WTC11 (cell line): ENCODE measurements around the gene KLC1. TPM values are rescaled to one million over a fixed set of nuclear protein-coding genes. Genes with fewer than 3 reads are reported as not detected.

Experiments
- ATAC-seq: fragments of 200-7000 bp; cut with Tn5 transposase; 2 replicates; pipeline ENCODE4 v1.10.0; 2021; ENCODE audit warnings: mild to moderate bottlenecking, moderate library complexity
- CTCF ChIA-PET: fragments of 300-600 bp; sonication (Branson Sonifier 250); formaldehyde crosslinking; loops from one replicate; lab custom pipeline; 2021; ENCODE audit warnings: antibody characterized with exemption; lab: Charles Lee
- POLR2A ChIA-PET: fragments of 350-600 bp; sonication (Branson Sonifier 250); formaldehyde crosslinking; loops from one replicate; lab custom pipeline; 2021; ENCODE audit warnings: antibody characterized with exemption; lab: Charles Lee
- DNase-seq: peaks from one replicate; pipeline ENCODE4 v3.0.0; 2021; ENCODE audit warnings: low spot score
- H3K27ac Mint-ChIP-seq: 2 replicates; pipeline ENCODE4 v1.8.0; 2021; ENCODE audit warnings: mixed read lengths
- H3K27me3 Mint-ChIP-seq: 2 replicates; pipeline ENCODE4 v1.8.0; 2021; ENCODE audit warnings: low read depth, mild to moderate bottlenecking, moderate library complexity, mixed read lengths
- H3K36me3 Mint-ChIP-seq: 2 replicates; pipeline ENCODE4 v1.8.0; 2021; ENCODE audit warnings: mixed read lengths
- H3K4me1 Mint-ChIP-seq: 2 replicates; pipeline ENCODE4 v1.8.0; 2022; ENCODE audit warnings: mixed read lengths
- H3K4me3 Mint-ChIP-seq: 2 replicates; pipeline ENCODE4 v1.8.0; 2021; ENCODE audit warnings: mild to moderate bottlenecking, moderate library complexity, mixed read lengths
- H3K9me3 Mint-ChIP-seq: 2 replicates; pipeline ENCODE4 v1.8.0; 2021; ENCODE audit warnings: mixed read lengths
- AFF4 ChIP-seq: sonication (generic); formaldehyde crosslinking; IDR thresholded peaks from 2 replicates; pipeline ENCODE4 v1.8.1; 2023; ENCODE audit warnings: mild to moderate bottlenecking, missing genetic modification reagents, borderline replicate concordance
- CREM ChIP-seq: sonication (generic); formaldehyde crosslinking; IDR thresholded peaks from 2 replicates; pipeline ENCODE4 v1.8.1; 2022; ENCODE audit warnings: mild to moderate bottlenecking, missing genetic modification reagents, moderate library complexity
- ELF4 ChIP-seq: sonication (generic); formaldehyde crosslinking; IDR thresholded peaks from 2 replicates; pipeline ENCODE4 v1.8.1; 2022; ENCODE audit warnings: low read depth, mild to moderate bottlenecking, moderate library complexity, missing genetic modification reagents
- FOXK1 ChIP-seq: sonication (generic); formaldehyde crosslinking; IDR thresholded peaks from 2 replicates; pipeline ENCODE4 v1.8.0; 2022; ENCODE audit warnings: mild to moderate bottlenecking, moderate library complexity, missing genetic modification reagents
- GABPB1 ChIP-seq: sonication (generic); formaldehyde crosslinking; IDR thresholded peaks from 2 replicates; pipeline ENCODE4 v1.8.1; 2023; ENCODE audit warnings: mild to moderate bottlenecking, missing genetic modification reagents
- JAZF1 ChIP-seq: fragments of 250-450 bp; sonication (Bioruptor Pico); IDR thresholded peaks from 2 replicates; pipeline ENCODE4 v1.9.0; 2021; ENCODE audit warnings: moderate library complexity, mild to moderate bottlenecking, inconsistent platforms
- NFYB ChIP-seq: sonication (generic); formaldehyde crosslinking; conservative IDR thresholded peaks from 2 replicates; pipeline ENCODE4 v1.8.0; 2022; ENCODE audit warnings: low read depth, missing genetic modification reagents
- NR1H2 ChIP-seq: sonication (generic); formaldehyde crosslinking; IDR thresholded peaks from 2 replicates; pipeline ENCODE4 v1.9.0; 2021; ENCODE audit warnings: mild to moderate bottlenecking, moderate library complexity, missing genetic modification reagents
- TCF7 ChIP-seq: sonication (generic); formaldehyde crosslinking; IDR thresholded peaks from 2 replicates; pipeline ENCODE4 v1.8.0; 2022; ENCODE audit warnings: mild to moderate bottlenecking, low read depth, missing genetic modification reagents, moderate library complexity
- ZNF138 ChIP-seq: sonication (generic); formaldehyde crosslinking; conservative IDR thresholded peaks from 2 replicates; pipeline ENCODE4 v1.8.1; 2022; ENCODE audit warnings: mild to moderate bottlenecking, moderate library complexity, missing genetic modification reagents
- ZNF219 ChIP-seq: sonication (generic); formaldehyde crosslinking; IDR thresholded peaks from 2 replicates; pipeline ENCODE4 v1.8.0; 2023; ENCODE audit warnings: missing genetic modification reagents, mild to moderate bottlenecking, borderline replicate concordance
- total RNA-seq: library from RNA; stranded (reverse); gene quantifications from 3 replicates; pipeline ENCODE4 v1.2.3, GENCODE V29; 2021
- TF ChIP-seq, protein P1 (sequence below): sonication (generic); formaldehyde crosslinking; IDR thresholded peaks from 2 replicates; pipeline ENCODE4 v1.8.1; 2023; ENCODE audit warnings: mild to moderate bottlenecking, missing genetic modification reagents
- TF ChIP-seq, protein P2 (sequence below): sonication (generic); formaldehyde crosslinking; IDR thresholded peaks from 2 replicates; pipeline ENCODE4 v1.8.0; 2022; ENCODE audit warnings: mild to moderate bottlenecking, missing genetic modification reagents
- TF ChIP-seq, protein P3 (sequence below): sonication (generic); formaldehyde crosslinking; IDR thresholded peaks from 2 replicates; pipeline ENCODE4 v1.8.0; 2022; ENCODE audit warnings: missing genetic modification reagents
- TF ChIP-seq, protein P4 (sequence below): fragments of 250-450 bp; sonication (Bioruptor Pico); IDR thresholded peaks from 2 replicates; pipeline ENCODE4 v1.9.0; 2021; ENCODE audit warnings: mild to moderate bottlenecking

KLC1 gene
- total RNA-seq, 1 experiment from 2014 or later: 171 TPM

- no peak for ATAC-seq
- POLR2A ChIA-PET: interaction anchor here (0.8 kb wide), 1 partner anchor 29 kb away, joined by 3 read pairs; the partner anchor contains the start of genes XRCC3 and ZFYVE21
- DNase-seq: no peak
Observed at GRCh38 chr14:103744621-103745395, 115.8 kb downstream of the KLC1 start.

DNA sequence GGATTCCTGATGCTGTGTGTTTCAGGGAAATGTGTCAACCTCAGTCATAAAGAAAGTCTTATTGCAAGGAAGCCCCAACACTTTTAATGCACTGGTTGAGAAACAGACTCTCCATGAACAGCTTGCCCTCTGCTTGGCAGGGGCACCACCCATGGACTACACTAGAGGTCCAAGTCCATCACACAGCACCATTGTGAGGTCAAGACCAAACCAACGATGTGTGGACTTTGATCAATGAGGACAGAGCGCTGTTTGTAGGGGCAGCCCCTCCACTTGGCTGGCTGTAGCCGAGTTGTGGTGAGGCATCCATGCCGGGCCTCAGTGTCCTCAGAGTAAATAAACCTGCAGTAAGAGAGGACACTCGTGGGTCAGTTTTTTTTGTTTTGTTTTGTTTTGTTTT lies 116.4 kb downstream of the KLC1 start:
- Mint-ChIP-seq H3K27me3 (no peaks in the 10 kb centered on the region), H3K36me3 (0 out of 2 replicates have a peak, but pooled peaks cover 3% of the 10 kb centered on the region), H3K9me3 (no peaks in the 10 kb centered on the region), H3K4me3 (no peak overlapping the region), H3K4me1 (peaks cover 7% of the 10 kb centered on the region), H3K27ac (no peak overlapping the region)
- ChIA-PET POLR2A (no interaction called here), CTCF (no interaction called here)
- ATAC-seq (no peak), DNase-seq (no peak)
- no peak for TF ChIP-seq TCF7
- TF ChIP-seq, protein P1, sequence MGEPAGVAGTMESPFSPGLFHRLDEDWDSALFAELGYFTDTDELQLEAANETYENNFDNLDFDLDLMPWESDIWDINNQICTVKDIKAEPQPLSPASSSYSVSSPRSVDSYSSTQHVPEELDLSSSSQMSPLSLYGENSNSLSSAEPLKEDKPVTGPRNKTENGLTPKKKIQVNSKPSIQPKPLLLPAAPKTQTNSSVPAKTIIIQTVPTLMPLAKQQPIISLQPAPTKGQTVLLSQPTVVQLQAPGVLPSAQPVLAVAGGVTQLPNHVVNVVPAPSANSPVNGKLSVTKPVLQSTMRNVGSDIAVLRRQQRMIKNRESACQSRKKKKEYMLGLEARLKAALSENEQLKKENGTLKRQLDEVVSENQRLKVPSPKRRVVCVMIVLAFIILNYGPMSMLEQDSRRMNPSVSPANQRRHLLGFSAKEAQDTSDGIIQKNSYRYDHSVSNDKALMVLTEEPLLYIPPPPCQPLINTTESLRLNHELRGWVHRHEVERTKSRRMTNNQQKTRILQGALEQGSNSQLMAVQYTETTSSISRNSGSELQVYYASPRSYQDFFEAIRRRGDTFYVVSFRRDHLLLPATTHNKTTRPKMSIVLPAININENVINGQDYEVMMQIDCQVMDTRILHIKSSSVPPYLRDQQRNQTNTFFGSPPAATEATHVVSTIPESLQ (CRISPR knock-in tag): no peak

More at GRCh38 chr14:103744621-103745395, 115.8 kb downstream of the KLC1 start:
- peaks cover 8% of the 10 kb centered on the region for H3K4me1 Mint-ChIP-seq
- TF ChIP-seq, protein P2, sequence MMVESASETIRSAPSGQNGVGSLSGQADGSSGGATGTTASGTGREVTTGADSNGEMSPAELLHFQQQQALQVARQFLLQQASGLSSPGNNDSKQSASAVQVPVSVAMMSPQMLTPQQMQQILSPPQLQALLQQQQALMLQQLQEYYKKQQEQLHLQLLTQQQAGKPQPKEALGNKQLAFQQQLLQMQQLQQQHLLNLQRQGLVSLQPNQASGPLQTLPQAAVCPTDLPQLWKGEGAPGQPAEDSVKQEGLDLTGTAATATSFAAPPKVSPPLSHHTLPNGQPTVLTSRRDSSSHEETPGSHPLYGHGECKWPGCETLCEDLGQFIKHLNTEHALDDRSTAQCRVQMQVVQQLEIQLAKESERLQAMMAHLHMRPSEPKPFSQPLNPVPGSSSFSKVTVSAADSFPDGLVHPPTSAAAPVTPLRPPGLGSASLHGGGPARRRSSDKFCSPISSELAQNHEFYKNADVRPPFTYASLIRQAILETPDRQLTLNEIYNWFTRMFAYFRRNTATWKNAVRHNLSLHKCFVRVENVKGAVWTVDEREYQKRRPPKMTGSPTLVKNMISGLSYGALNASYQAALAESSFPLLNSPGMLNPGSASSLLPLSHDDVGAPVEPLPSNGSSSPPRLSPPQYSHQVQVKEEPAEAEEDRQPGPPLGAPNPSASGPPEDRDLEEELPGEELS: no peak
- no peak for TF ChIP-seq NR1H2 (CRISPR knock-in tag)
- no peak for TF ChIP-seq GABPB1 (CRISPR knock-in tag)
- TF ChIP-seq ZNF219 (CRISPR knock-in tag): no peak
- TF ChIP-seq ZNF138 (CRISPR knock-in tag): no peak
- TF ChIP-seq, all 79 proteins: peak for 0
- no peak overlapping the region for H3K4me3 Mint-ChIP-seq
- H3K36me3 Mint-ChIP-seq: peaks cover 4% of the 10 kb centered on the region
- no peaks in the 10 kb centered on the region for H3K9me3 Mint-ChIP-seq
- peak overlapping the region; percentile 45; the same call in 1 of the 2 replicates for H3K27ac Mint-ChIP-seq
- CTCF ChIA-PET: no interaction called here
- H3K27me3 Mint-ChIP-seq: no peaks in the 10 kb centered on the region

DNA sequence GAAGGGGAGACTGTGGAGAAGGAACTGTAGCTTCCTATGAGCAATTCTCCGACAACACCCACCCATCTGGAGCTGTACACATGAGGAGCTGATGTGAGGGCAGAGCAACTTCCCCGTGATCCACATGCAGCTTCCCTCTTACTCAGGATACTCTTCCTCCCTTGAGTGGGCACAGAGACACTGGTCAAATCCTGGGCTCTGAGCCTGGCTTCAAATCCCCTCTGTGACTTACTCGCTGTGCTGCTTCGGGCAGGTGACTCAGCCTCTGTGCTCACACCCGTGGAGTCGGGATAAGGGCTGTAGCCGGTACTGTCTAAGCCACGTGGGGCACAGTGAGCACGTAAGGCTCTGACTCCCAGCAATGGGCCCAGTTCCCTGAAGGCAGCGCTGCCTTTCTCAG lies 117.7 kb downstream of the KLC1 start:
- H3K4me3 Mint-ChIP-seq: no peak overlapping the region
- ATAC-seq: no peak

More for the DNA sequence above, 117.7 kb downstream of the KLC1 start:
- H3K4me1 Mint-ChIP-seq: peaks cover 7% of the 10 kb centered on the region
- 0 out of 2 replicates have a peak overlapping the region, but pooled peaks have one; percentile 8 for H3K27ac Mint-ChIP-seq
- CTCF ChIA-PET: interaction anchor here (0.7 to 1.0 kb wide), 2 partner anchors 24 to 73 kb away, joined by 3 read pairs; no protein-coding TSS in a partner anchor
- H3K9me3 Mint-ChIP-seq: no peaks in the 10 kb centered on the region
- DNase-seq: no peak
- no peaks in the 10 kb centered on the region for H3K27me3 Mint-ChIP-seq
- TF ChIP-seq NR1H2 (CRISPR knock-in tag) (no peak), GABPB1 (CRISPR knock-in tag) (no peak), JAZF1 (CRISPR knock-in tag) (no peak), CREM (CRISPR knock-in tag) (no peak), FOXK1 (CRISPR knock-in tag) (no peak), ELF4 (CRISPR knock-in tag) (no peak), AFF4 (CRISPR knock-in tag) (no peak), NFYB (CRISPR knock-in tag) (no peak)
- TF ChIP-seq, protein P2: no peak
- TF ChIP-seq, protein P3, sequence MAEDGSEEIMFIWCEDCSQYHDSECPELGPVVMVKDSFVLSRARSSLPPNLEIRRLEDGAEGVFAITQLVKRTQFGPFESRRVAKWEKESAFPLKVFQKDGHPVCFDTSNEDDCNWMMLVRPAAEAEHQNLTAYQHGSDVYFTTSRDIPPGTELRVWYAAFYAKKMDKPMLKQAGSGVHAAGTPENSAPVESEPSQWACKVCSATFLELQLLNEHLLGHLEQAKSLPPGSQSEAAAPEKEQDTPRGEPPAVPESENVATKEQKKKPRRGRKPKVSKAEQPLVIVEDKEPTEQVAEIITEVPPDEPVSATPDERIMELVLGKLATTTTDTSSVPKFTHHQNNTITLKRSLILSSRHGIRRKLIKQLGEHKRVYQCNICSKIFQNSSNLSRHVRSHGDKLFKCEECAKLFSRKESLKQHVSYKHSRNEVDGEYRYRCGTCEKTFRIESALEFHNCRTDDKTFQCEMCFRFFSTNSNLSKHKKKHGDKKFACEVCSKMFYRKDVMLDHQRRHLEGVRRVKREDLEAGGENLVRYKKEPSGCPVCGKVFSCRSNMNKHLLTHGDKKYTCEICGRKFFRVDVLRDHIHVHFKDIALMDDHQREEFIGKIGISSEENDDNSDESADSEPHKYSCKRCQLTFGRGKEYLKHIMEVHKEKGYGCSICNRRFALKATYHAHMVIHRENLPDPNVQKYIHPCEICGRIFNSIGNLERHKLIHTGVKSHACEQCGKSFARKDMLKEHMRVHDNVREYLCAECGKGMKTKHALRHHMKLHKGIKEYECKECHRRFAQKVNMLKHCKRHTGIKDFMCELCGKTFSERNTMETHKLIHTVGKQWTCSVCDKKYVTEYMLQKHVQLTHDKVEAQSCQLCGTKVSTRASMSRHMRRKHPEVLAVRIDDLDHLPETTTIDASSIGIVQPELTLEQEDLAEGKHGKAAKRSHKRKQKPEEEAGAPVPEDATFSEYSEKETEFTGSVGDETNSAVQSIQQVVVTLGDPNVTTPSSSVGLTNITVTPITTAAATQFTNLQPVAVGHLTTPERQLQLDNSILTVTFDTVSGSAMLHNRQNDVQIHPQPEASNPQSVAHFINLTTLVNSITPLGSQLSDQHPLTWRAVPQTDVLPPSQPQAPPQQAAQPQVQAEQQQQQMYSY (CRISPR knock-in tag): no peak
- TF ChIP-seq, protein P4, sequence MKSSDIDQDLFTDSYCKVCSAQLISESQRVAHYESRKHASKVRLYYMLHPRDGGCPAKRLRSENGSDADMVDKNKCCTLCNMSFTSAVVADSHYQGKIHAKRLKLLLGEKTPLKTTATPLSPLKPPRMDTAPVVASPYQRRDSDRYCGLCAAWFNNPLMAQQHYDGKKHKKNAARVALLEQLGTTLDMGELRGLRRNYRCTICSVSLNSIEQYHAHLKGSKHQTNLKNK (CRISPR knock-in tag): no peak
- H3K36me3 Mint-ChIP-seq: no peaks in the 10 kb centered on the region
- POLR2A ChIA-PET: interaction anchor here (0.7 kb wide), 1 partner anchor 958 kb away, joined by 3 read pairs; no protein-coding TSS in a partner anchor
